HUES64 (cell line): ENCODE results near the gene SZT2.

ENCODE experiments used
- H3K27ac ChIP-seq: 2 replicates; pipeline ENCODE4 v1.7.0; 2013; ENCODE audit warnings: low read depth, low read length, inconsistent platforms
- H3K27me3 ChIP-seq: 2 replicates; pipeline ENCODE4 v1.6.1; 2013; ENCODE audit warnings: mild to moderate bottlenecking, low read length; ENCODE audit not compliant: insufficient read depth
- H3K36me3 ChIP-seq: 2 replicates; pipeline ENCODE4 v1.6.1; 2013; ENCODE audit warnings: mild to moderate bottlenecking, low read length; ENCODE audit not compliant: insufficient read depth
- H3K4me1 ChIP-seq: 2 replicates; pipeline ENCODE4 v1.6.1; 2013; ENCODE audit warnings: mild to moderate bottlenecking, low read length, moderate library complexity; ENCODE audit not compliant: insufficient read depth
- H3K4me3 ChIP-seq: 2 replicates; pipeline ENCODE4 v1.5.1; 2013; ENCODE audit warnings: mild to moderate bottlenecking, low read length, moderate library complexity
- H3K9ac ChIP-seq: 2 replicates; pipeline ENCODE4 v1.6.1; 2013; ENCODE audit warnings: mild to moderate bottlenecking, low read depth, low read length
- H3K9me3 ChIP-seq: 2 replicates; pipeline ENCODE4 v1.6.1; 2013; ENCODE audit warnings: low read depth, low read length; ENCODE audit not compliant: insufficient read depth
- WGBS: fragments of 150-250, 120-280 bp; methylation state at CpG from one replicate; pipeline ENCODE4 v1.1.7; 2013; ENCODE audit warnings: missing lambda C conversion rate; 5-methylcytosine and 5-hydroxymethylcytosine counted together

The SZT2 gene

DNA sequence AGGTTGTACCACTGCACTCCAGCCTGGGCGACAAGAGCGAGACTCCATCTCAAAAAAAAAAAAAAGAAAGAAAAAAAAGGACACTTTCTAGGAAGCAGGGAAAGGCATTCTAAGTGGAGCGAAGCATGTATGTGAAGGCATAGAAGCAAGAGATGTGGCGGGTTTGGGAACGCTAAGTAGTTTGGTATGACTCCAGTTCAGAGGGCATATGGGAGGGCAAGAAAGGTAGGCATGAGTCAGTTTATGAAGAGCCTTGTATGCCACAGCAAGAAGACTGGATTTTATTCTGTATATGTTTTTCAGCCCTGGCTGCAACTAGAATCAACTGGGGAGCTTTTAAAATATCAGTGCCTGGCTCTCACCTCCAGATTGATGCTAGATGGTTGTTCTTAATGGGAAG, 17.5 kb upstream of the SZT2 start:
- Histone ChIP-seq H3K9me3 (no peaks in the 10 kb centered on the region), H3K4me1 (peaks cover 6% of the 10 kb centered on the region), H3K9ac (no peak overlapping the region), H3K27me3 (no peaks in the 10 kb centered on the region), H3K36me3 (no peaks in the 10 kb centered on the region), H3K27ac (no peak overlapping the region), H3K4me3 (no peak overlapping the region)
- WGBS: 90% methylated on average over 5 of the region's 5 CpGs

DNA sequence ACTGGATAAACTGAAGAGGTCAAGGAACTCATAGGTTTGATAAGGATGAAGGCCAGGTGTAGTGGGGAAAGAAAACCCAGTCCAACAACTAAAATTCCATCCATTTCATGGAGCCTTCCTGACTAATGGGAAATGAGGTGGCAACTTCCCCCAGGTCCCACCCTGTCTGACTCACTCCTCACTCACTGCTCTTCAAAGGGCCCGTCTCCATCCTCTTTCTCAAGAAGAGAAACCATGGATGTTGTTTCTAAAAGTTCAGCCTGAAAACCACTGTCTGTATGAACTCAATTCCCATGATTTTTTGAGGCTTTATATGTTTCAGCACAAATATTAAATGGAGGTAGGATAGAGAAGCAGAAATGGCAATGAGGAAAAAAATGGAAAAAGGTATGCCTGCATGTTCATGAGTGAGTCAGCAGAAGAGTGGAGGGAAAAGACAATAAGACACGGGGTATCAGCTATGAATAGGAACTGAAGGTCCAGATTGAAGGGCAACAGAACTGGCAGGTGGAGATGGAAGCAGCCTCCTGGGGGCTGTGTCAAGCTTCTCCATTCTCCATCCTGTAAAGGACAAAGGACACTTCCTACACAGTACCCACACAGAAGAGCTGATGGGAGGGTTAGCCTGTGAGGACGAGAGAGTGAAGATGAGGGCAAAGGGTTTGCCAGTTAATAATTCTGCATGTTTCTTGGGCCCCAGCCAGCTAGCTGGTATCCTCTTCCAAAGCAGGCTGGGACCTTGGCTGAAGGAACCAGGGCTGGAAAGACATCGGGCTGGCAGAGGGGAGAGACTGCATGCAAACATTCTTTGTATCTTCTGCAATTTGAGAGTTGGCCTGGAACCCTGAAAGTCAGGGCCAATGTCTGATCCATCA, 16.4 kb upstream of the SZT2 start:
- Histone ChIP-seq H3K9me3 (no peaks in the 10 kb centered on the region), H3K27me3 (no peaks in the 10 kb centered on the region), H3K27ac (no peak overlapping the region), H3K4me1 (peaks cover 6% of the 10 kb centered on the region), H3K36me3 (no peaks in the 10 kb centered on the region), H3K4me3 (no peak overlapping the region), H3K9ac (no peak overlapping the region)
- 84% methylated on average over 4 of the region's 4 CpGs for WGBS

DNA sequence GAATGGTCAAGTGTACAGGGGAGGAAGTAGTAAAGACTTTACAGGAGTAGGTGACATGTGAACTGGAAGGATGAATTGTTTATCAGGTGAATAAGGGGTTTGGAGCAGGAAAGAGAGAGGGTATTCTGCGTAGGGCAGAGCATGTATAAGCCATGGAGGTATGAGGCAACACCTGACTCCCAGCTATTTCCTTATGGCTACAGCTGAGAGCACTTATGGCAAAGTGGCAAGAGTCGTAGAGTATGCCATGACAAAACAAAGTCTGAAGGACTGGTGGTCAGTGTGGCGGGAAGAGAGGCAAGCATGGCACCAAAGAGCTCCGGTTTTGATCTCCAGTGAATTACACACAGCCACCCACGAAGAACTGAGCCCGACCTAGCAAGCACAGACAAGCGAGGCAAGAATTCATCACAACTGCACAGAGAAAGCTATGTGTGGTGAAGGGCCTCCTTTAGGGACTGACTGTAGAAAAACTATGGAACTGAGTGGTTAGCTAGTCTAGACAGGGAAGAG, 12.9 kb upstream of the SZT2 start:
- Histone ChIP-seq H3K36me3 (no peaks in the 10 kb centered on the region), H3K9me3 (no peaks in the 10 kb centered on the region), H3K4me3 (no peak overlapping the region), H3K27ac (no peak overlapping the region), H3K9ac (no peak overlapping the region), H3K4me1 (no peaks in the 10 kb centered on the region), H3K27me3 (no peaks in the 10 kb centered on the region)
- WGBS: 93% methylated on average over 7 of the region's 7 CpGs

DNA sequence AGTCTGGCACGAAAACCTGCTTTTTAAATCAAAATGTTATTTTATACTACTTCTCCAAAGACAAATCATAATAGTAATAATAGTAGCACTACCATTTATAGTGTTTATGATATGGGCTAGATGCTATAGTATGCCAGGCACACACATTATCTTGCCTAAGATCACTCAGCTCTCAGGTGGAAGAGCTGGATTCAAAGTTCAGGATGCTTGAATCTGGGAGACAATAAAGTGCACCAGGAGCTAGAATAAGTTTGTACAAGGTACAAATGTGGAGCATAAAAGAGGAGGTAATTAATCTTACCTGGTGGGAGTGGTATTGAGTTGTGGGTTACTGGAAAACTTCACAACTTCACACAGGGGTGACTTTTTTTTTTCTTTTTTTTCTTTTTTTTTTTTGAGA, 11.9 kb upstream of the SZT2 start:
- H3K36me3 ChIP-seq: peaks cover 7% of the 10 kb centered on the region; the same call in 1 of the 2 replicates
- no peak overlapping the region for H3K27ac ChIP-seq
- no peaks in the 10 kb centered on the region for H3K27me3 ChIP-seq
- no peak overlapping the region for H3K9ac ChIP-seq
- H3K4me1 ChIP-seq: no peaks in the 10 kb centered on the region
- no CpG with 5 or more reads among the region's 1 CpG for WGBS
- no peak overlapping the region for H3K4me3 ChIP-seq
- H3K9me3 ChIP-seq: no peaks in the 10 kb centered on the region

DNA sequence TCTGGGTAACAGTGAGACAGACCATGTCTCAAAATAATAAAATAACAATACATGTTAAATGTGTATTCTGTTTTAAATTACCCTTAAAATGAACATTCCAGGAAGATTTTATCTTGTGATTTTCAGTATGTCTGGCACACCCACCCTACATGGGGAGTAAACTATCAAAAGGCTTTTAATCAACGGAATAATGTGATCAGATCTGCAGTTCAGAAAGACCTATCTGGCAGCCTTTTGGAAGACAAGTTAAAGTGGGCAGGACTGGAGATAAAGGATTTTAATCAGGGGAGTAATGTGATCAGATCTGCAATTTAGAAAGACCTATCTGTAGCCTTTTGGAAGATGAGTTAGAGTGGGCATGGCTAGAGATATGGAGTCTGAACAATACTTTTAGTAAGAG, 10.2 kb upstream of the SZT2 start:
- Histone ChIP-seq H3K9ac (no peak overlapping the region), H3K36me3 (peaks cover 23% of the 10 kb centered on the region), H3K4me1 (no peaks in the 10 kb centered on the region), H3K9me3 (no peaks in the 10 kb centered on the region), H3K27me3 (no peaks in the 10 kb centered on the region), H3K4me3 (no peak overlapping the region), H3K27ac (no peak overlapping the region)
- WGBS: 97% methylated on average over 1 of the region's 1 CpG

DNA sequence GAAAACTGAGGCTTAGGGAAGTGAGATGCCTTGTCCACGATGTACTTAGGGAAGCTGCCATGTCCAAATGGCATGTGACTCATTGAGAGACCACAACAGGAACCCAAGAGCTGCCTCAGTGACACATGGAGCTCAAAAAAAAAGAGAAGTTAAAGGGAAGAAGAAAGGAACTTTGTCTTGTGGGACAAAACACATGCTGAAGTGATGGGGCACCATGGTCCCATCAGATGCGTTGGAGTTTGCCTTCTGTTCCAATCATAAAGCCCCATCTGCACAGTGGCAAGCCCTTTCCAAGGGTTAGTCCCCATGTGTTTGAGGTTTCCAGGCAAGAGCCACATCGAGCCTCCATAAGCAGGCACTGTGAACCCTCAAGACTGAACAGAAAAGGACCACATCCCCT, 8.1 kb upstream of the SZT2 start:
- Histone ChIP-seq H3K36me3 (peaks cover 44% of the 10 kb centered on the region), H3K27ac (no peak overlapping the region), H3K4me1 (no peaks in the 10 kb centered on the region), H3K9ac (no peak overlapping the region), H3K27me3 (no peaks in the 10 kb centered on the region), H3K9me3 (no peaks in the 10 kb centered on the region), H3K4me3 (no peak overlapping the region)
- WGBS: 92% methylated on average over 3 of the region's 3 CpGs

DNA sequence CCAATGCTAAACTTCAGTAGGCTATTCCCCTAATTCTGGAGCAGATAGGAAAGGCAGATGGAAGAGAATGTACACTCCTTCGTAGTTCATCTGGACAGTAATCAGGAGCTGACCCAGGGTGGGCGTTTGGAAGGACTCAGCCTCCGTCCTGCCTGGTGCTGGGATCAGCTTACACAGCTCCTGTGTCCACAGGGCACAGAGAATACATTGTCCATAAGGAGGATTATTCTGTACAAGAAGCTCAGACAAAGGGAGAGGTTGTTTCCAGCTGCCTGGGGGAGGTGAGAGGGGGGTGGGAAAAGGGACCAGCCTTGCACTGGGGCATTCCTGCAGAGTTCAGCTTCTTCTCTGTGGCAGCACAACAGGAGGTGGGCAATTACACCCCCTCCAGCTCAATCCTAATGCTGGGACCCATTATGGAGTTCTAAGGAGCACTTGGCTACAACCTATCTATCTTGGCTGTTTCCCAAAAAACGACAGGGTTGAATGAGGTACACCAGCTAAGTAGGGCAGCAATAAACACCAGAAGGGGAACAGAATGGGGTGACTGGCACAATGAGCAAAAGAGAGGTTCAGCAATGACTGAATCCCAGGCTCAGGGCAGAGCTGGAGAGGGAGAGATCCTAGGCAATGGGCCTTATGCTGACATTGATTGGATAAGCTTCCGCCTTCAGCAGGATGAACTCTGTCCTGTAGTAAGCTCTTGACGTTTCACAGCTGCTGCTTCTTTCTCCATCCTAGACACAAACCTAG, 7.5 kb upstream of the SZT2 start:
- Histone ChIP-seq H3K9me3 (no peaks in the 10 kb centered on the region), H3K9ac (no peak overlapping the region), H3K4me3 (no peak overlapping the region), H3K4me1 (no peaks in the 10 kb centered on the region), H3K36me3 (peaks cover 50% of the 10 kb centered on the region), H3K27ac (no peak overlapping the region), H3K27me3 (no peaks in the 10 kb centered on the region)
- WGBS: 88% methylated on average over 6 of the region's 6 CpGs

DNA sequence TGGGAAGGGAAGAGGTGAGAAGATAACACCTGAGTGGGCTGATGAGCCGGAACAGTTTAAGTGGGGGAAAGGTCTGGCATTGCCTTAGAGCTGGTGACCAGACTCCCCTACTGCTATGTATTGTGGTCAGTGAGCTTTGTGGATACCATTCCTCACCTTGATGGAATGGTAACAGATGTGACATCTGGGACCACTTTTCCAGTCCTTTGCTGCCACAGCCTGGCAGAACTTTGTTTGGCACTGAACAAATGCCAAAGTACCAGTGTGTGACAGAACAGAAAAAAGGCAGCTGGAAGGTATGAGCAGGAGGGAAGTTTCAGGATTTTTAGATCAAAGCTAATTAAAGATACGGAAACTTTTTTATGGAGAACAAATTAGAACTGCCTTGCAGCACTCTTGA, 6.2 kb upstream of the SZT2 start:
- H3K27ac ChIP-seq: no peak overlapping the region
- H3K4me3 ChIP-seq: no peak overlapping the region
- H3K9me3 ChIP-seq: no peaks in the 10 kb centered on the region
- H3K9ac ChIP-seq: no peak overlapping the region
- no peaks in the 10 kb centered on the region; the same call in 1 of the 2 replicates for H3K4me1 ChIP-seq
- no peaks in the 10 kb centered on the region for H3K27me3 ChIP-seq
- 91% methylated on average over 2 of the region's 2 CpGs for WGBS
- peaks cover 59% of the 10 kb centered on the region for H3K36me3 ChIP-seq

DNA sequence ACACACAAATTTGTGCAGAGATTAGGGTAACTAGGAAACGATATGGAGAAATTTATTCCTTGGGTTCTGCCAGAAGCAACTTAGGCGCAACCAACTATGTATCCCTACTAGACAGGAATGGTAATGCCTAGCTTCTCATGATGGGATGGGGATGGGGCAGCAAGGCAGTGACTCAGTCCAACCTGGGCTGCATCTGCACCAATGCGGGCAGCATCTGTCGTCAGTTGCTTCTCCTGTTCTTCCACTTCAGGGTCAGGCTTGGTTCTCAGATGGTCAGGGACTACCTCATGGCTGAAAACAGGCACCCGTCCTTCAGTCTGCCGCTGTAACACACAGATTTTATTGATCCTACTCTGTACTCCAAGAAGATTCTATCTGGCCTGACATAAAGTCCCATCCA, 3.0 kb upstream of the SZT2 start:
- H3K9ac ChIP-seq: no peak overlapping the region
- no peak overlapping the region for H3K27ac ChIP-seq
- H3K27me3 ChIP-seq: no peaks in the 10 kb centered on the region
- no peaks in the 10 kb centered on the region for H3K9me3 ChIP-seq
- peaks cover 4% of the 10 kb centered on the region; the same call in 1 of the 2 replicates for H3K4me1 ChIP-seq
- H3K4me3 ChIP-seq: no peak overlapping the region
- 94% methylated on average over 6 of the region's 6 CpGs for WGBS
- H3K36me3 ChIP-seq: peaks cover 59% of the 10 kb centered on the region

DNA sequence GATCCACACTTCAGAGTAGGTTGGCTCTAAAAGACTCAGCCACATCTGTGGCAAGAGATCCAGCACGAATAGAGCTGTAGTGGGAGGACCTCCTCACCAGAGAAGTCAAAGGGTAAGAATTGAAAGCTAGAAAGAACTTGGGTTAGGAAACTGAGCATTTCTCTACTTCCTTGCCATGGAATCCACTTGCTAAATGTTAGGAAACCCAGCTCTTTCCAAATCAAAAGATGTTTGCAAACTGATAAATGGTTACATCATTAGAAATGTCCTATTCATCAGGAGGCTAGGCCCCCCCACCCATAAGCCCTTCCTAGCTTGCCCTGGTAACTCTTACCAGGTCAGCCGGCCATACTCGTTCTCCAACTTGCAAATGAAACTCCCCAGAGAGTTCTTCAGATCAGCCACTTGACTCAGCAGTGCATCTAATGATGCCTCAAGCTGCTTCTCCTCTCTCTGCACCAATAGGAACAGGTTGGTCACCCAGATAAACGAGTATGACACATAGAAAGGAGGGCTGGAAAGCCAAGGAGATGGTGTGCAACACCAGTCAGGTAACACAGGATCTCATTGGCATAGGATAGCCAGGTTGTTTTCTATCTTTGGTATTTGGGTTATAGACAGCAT, 1.6 kb upstream of the SZT2 start:
- 84% methylated on average over 4 of the region's 4 CpGs for WGBS
- no peak overlapping the region for H3K9ac ChIP-seq
- H3K36me3 ChIP-seq: peaks cover 50% of the 10 kb centered on the region
- no peaks in the 10 kb centered on the region for H3K9me3 ChIP-seq
- H3K4me3 ChIP-seq: no peak overlapping the region
- H3K4me1 ChIP-seq: peaks cover 4% of the 10 kb centered on the region; the same call in 1 of the 2 replicates
- H3K27ac ChIP-seq: no peak overlapping the region
- no peaks in the 10 kb centered on the region for H3K27me3 ChIP-seq

DNA sequence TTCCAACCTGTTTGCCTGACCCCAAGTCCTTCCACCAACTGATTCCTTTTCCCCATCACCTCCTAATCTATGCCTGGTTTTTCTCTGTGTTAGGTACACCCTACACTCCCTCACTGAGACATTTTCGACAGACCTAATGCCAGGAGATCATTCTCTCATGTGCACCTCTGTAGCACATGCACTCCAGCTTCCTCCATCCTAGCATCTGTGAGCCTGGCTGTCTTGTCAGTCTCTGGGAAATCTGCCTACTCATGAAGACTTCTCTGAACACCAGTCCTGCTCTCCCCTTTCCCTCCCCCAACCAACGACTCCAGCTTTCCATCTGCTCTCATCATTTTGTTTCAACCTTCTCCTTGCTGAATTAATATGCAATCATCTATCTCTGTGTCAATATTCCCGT, 1.1 kb upstream of the SZT2 start:
- 77% methylated on average over 3 of the region's 3 CpGs for WGBS
- H3K4me3 ChIP-seq: peak overlapping the region; percentile 96
- no peaks in the 10 kb centered on the region for H3K27me3 ChIP-seq
- peaks cover 45% of the 10 kb centered on the region for H3K36me3 ChIP-seq
- no peak overlapping the region for H3K9ac ChIP-seq
- no peaks in the 10 kb centered on the region for H3K9me3 ChIP-seq
- peaks cover 4% of the 10 kb centered on the region; the same call in 1 of the 2 replicates for H3K4me1 ChIP-seq
- H3K27ac ChIP-seq: no peak overlapping the region
